ENCODE data around the gene SNRNP25. TPM values are rescaled to one million over a fixed set of nuclear protein-coding genes. Genes with fewer than 3 reads are reported as not detected.

Gene SNRNP25
- total and polyA plus RNA-seq, 9 of the 15 experiments (the other 6 are each of a cell fraction or from before 2014, with no cell fraction given): 59.0 to 176 (median 108) TPM

GRCh38 chr16:77807-78443, 24.3 kb downstream of the SNRNP25 start, which contains the start of gene MPG (continued):
- TF ChIP-seq ARID3A (IDR thresholded peaks at IDR 0.05; ENCODE audit: borderline replicate concordance, low read depth, low read length): no peak
- TF ChIP-seq GTF3C2 (IDR thresholded peaks at IDR 0.05; ENCODE audit: borderline replicate concordance, extremely low read depth, insufficient read length): no peak
- TF ChIP-seq PURB (CRISPR knock-in tag; IDR thresholded peaks at IDR 0.05; ENCODE audit: low read depth): no peak
- TF ChIP-seq, protein P1, sequence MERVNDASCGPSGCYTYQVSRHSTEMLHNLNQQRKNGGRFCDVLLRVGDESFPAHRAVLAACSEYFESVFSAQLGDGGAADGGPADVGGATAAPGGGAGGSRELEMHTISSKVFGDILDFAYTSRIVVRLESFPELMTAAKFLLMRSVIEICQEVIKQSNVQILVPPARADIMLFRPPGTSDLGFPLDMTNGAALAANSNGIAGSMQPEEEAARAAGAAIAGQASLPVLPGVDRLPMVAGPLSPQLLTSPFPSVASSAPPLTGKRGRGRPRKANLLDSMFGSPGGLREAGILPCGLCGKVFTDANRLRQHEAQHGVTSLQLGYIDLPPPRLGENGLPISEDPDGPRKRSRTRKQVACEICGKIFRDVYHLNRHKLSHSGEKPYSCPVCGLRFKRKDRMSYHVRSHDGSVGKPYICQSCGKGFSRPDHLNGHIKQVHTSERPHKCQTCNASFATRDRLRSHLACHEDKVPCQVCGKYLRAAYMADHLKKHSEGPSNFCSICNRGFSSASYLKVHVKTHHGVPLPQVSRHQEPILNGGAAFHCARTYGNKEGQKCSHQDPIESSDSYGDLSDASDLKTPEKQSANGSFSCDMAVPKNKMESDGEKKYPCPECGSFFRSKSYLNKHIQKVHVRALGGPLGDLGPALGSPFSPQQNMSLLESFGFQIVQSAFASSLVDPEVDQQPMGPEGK (CRISPR knock-in tag; IDR thresholded peaks at IDR 0.05; ENCODE audit: borderline replicate concordance): no peak
- TF ChIP-seq XRCC5 (IDR thresholded peaks at IDR 0.05; ENCODE audit: low read depth, low read length): no peak
- no peak for TF ChIP-seq ASH1L (IDR thresholded peaks at IDR 0.05; ENCODE audit: borderline replicate concordance, low read depth, partially characterized antibody)
- TF ChIP-seq ZNF347 (CRISPR knock-in tag; IDR thresholded peaks at IDR 0.05; ENCODE audit: low read depth): no peak
- TF ChIP-seq MED1 (CRISPR knock-in tag; IDR thresholded peaks at IDR 0.05; ENCODE audit: borderline replicate concordance): no peak
- peak; percentile 82 for TF ChIP-seq POLR2G (IDR thresholded peaks at IDR 0.05; ENCODE audit: low read depth, low read length)
- TF ChIP-seq NCOA1 (IDR thresholded peaks at IDR 0.05; ENCODE audit: low read depth): no peak
- TF ChIP-seq TEAD4 (IDR thresholded peaks at IDR 0.05; ENCODE audit: low read length): no peak
- TF ChIP-seq TEAD4 (CRISPR knock-in tag; IDR thresholded peaks at IDR 0.05; ENCODE audit: borderline replicate concordance): no peak
- TF ChIP-seq, protein P2, sequence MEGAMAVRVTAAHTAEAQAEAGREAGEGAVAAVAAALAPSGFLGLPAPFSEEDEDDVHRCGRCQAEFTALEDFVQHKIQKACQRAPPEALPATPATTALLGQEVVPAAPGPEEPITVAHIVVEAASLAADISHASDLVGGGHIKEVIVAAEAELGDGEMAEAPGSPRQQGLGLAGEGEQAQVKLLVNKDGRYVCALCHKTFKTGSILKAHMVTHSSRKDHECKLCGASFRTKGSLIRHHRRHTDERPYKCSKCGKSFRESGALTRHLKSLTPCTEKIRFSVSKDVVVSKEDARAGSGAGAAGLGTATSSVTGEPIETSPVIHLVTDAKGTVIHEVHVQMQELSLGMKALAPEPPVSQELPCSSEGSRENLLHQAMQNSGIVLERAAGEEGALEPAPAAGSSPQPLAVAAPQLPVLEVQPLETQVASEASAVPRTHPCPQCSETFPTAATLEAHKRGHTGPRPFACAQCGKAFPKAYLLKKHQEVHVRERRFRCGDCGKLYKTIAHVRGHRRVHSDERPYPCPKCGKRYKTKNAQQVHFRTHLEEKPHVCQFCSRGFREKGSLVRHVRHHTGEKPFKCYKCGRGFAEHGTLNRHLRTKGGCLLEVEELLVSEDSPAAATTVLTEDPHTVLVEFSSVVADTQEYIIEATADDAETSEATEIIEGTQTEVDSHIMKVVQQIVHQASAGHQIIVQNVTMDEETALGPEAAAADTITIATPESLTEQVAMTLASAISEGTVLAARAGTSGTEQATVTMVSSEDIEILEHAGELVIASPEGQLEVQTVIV (CRISPR knock-in tag; IDR thresholded peaks at IDR 0.05; ENCODE audit: borderline replicate concordance): 0 out of 2 replicates have a peak, but pooled peaks have one; percentile 44
- no peak for TF ChIP-seq ZKSCAN3 (CRISPR knock-in tag; IDR thresholded peaks at IDR 0.05)
- no peak for TF ChIP-seq ZEB2 (IDR thresholded peaks at IDR 0.05)
- no peak for TF ChIP-seq ZNF224 (CRISPR knock-in tag; IDR thresholded peaks at IDR 0.05)
- TF ChIP-seq ZNF121 (CRISPR knock-in tag; conservative IDR thresholded peaks at IDR 0.05): no peak
- TF ChIP-seq SETDB1 (IDR thresholded peaks at IDR 0.05; ENCODE audit: low read length): no peak
- no peak for TF ChIP-seq RB1 (IDR thresholded peaks at IDR 0.05; ENCODE audit: low read depth)
- TF ChIP-seq TAF9B (IDR thresholded peaks at IDR 0.05; ENCODE audit: partially characterized antibody): no peak
